ENCODE measurements around the gene ANKLE1. TPM values are rescaled to one million over a fixed set of nuclear protein-coding genes. Genes with fewer than 3 reads are reported as not detected.

The ANKLE1 gene
- total and polyA plus RNA-seq, 2 experiments from 2014 or later = 9.1 to 20.2 TPM

DNA sequence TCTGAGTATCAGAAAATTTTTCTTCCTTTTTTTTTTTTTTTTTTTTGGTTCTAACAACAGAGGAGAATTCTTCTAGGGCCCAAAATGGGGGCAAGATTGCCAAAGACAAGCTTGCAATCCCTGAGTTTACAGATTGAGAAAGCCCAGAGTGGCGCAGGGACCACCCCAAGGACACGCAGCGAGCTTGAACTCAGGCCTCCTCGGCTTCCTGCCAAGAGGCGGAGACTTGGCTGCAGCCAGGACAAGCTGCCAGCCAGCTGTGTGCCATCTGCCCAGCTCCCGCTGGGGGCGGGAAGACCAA, 23.5 kb downstream of the ANKLE1 start:
- peaks cover 5% of the 10 kb centered on the region for H4K20me1 ChIP-seq (replicated peaks; ENCODE audit: insufficient read depth)
- Mint-ChIP-seq H3K4me1 (peaks cover 37% of the 10 kb centered on the region), H3K9me3 (no peaks in the 10 kb centered on the region; the same call in 1 of the 3 replicates), H3K36me3 (ENCODE audit: low read depth) (peaks cover 9% of the 10 kb centered on the region), H3K4me3 (peak overlapping the region; percentile 95), H3K27ac (no peak overlapping the region), H3K27me3 (ENCODE audit: insufficient read depth, low read depth, poor library complexity) (peaks cover 31% of the 10 kb centered on the region)
- no peak for TF ChIP-seq JUNB (IDR thresholded peaks at IDR 0.05; ENCODE audit: unreplicated experiment)
- TF ChIP-seq ZNF331 (CRISPR knock-in tag; IDR thresholded peaks at IDR 0.05; ENCODE audit: low read depth) = no peak
- no peak for TF ChIP-seq REST (IDR thresholded peaks at IDR 0.05; ENCODE audit: unreplicated experiment)
- TF ChIP-seq EZH2phosphoT487 (IDR thresholded peaks at IDR 0.05; ENCODE audit: unreplicated experiment) = no peak
- no peak for TF ChIP-seq EZH2 (IDR thresholded peaks at IDR 0.05; ENCODE audit: low read depth, unreplicated experiment)
- TF ChIP-seq STAT1 (IDR thresholded peaks at IDR 0.05; ENCODE audit: unreplicated experiment) = no peak
- no peak for TF ChIP-seq POLR2AphosphoS5 (IDR thresholded peaks at IDR 0.05; ENCODE audit: low read depth)
- TF ChIP-seq NANOG (IDR thresholded peaks at IDR 0.05; ENCODE audit: borderline replicate concordance) = no peak
- TF ChIP-seq ZNF114 (CRISPR knock-in tag; IDR thresholded peaks at IDR 0.05) = no peak
- peak overlapping the region; percentile 75 for H3K4me2 ChIP-seq
- ATAC-seq (no peak), DNase-seq (ENCODE audit: low spot score) (no peak)
- H2AFZ ChIP-seq = no peak overlapping the region
- peaks cover 38% of the 10 kb centered on the region for H3K4me1 ChIP-seq (ENCODE audit: insufficient read depth)
- H3K4me3 ChIP-seq = peak overlapping the region; percentile 38; the same call in 1 of the 2 replicates
- no peaks in the 10 kb centered on the region for H3K27me3 ChIP-seq (ENCODE audit: insufficient read depth)
- H3F3A ChIP-seq (replicated peaks; ENCODE audit: low read depth) = peaks cover 40% of the 10 kb centered on the region
- no peaks in the 10 kb centered on the region for H3K36me3 ChIP-seq (ENCODE audit: insufficient read depth)
- peaks cover 15% of the 10 kb centered on the region for H3K79me2 ChIP-seq (replicated peaks; ENCODE audit: insufficient read depth)
- H3K9me2 ChIP-seq (ENCODE audit: insufficient read depth) = no peaks in the 10 kb centered on the region
- peak overlapping the region; percentile 84 for H3K27ac ChIP-seq (ENCODE audit: low read depth)

- Histone ChIP-seq H3K27ac (ENCODE audit: low read depth) (peak within 1 kb of the TSS; percentile 92), H4K20me1 (replicated peaks; ENCODE audit: insufficient read depth) (peaks cover 10% of the 10 kb centered on the region), H3K36me3 (ENCODE audit: insufficient read depth) (no peaks in the 10 kb centered on the region), H3K4me2 (peak within 1 kb of the TSS; percentile 79), H3K79me2 (replicated peaks; ENCODE audit: insufficient read depth) (peaks cover 20% of the 10 kb centered on the region), H2AFZ (peak within 1 kb of the TSS; percentile 11; the same call in 1 of the 2 replicates), H3K4me1 (ENCODE audit: insufficient read depth) (peaks cover 44% of the 10 kb centered on the region), H3K9me2 (ENCODE audit: insufficient read depth) (no peaks in the 10 kb centered on the region), H3K4me3 (peak within 1 kb of the TSS; percentile 91), H3K27me3 (ENCODE audit: insufficient read depth) (no peaks in the 10 kb centered on the region), H3F3A (replicated peaks; ENCODE audit: low read depth) (peaks cover 44% of the 10 kb centered on the region)
- peaks cover 31% of the 10 kb centered on the region for H3K27me3 Mint-ChIP-seq (ENCODE audit: insufficient read depth, low read depth, poor library complexity)
- TF ChIP-seq REST (IDR thresholded peaks at IDR 0.05; ENCODE audit: unreplicated experiment) (no peak), STAT1 (IDR thresholded peaks at IDR 0.05; ENCODE audit: unreplicated experiment) (no peak), ETS1 (IDR thresholded peaks at IDR 0.05) (peak; percentile 67; the same call in 1 of the 2 replicates), ZNF114 (CRISPR knock-in tag; IDR thresholded peaks at IDR 0.05) (no peak), POLR2AphosphoS5 (IDR thresholded peaks at IDR 0.05; ENCODE audit: low read depth) (peak; percentile 79), CREB1 (CRISPR knock-in tag; IDR thresholded peaks at IDR 0.05; ENCODE audit: low read depth) (no peak), ZNF331 (CRISPR knock-in tag; IDR thresholded peaks at IDR 0.05; ENCODE audit: low read depth) (no peak), NANOG (IDR thresholded peaks at IDR 0.05; ENCODE audit: borderline replicate concordance) (no peak), EZH2 (IDR thresholded peaks at IDR 0.05; ENCODE audit: low read depth, unreplicated experiment) (no peak), EZH2phosphoT487 (IDR thresholded peaks at IDR 0.05; ENCODE audit: unreplicated experiment) (no peak), JUNB (IDR thresholded peaks at IDR 0.05; ENCODE audit: unreplicated experiment) (no peak)
- TF ChIP-seq, protein P1, sequence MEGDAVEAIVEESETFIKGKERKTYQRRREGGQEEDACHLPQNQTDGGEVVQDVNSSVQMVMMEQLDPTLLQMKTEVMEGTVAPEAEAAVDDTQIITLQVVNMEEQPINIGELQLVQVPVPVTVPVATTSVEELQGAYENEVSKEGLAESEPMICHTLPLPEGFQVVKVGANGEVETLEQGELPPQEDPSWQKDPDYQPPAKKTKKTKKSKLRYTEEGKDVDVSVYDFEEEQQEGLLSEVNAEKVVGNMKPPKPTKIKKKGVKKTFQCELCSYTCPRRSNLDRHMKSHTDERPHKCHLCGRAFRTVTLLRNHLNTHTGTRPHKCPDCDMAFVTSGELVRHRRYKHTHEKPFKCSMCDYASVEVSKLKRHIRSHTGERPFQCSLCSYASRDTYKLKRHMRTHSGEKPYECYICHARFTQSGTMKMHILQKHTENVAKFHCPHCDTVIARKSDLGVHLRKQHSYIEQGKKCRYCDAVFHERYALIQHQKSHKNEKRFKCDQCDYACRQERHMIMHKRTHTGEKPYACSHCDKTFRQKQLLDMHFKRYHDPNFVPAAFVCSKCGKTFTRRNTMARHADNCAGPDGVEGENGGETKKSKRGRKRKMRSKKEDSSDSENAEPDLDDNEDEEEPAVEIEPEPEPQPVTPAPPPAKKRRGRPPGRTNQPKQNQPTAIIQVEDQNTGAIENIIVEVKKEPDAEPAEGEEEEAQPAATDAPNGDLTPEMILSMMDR (conservative IDR thresholded peaks at IDR 0.05; ENCODE audit: low read depth in 2 of 2) = peak; percentile 65 to 74
- peaks cover 10% of the 10 kb centered on the region for H3K36me3 Mint-ChIP-seq (ENCODE audit: low read depth)
- DNase-seq (ENCODE audit: low spot score) (peak; percentile 99), ATAC-seq (peak; percentile 43)
- peaks cover 41% of the 10 kb centered on the region for H3K4me1 Mint-ChIP-seq
- H3K9me3 Mint-ChIP-seq = no peaks in the 10 kb centered on the region; the same call in 1 of the 3 replicates
- H3K4me3 Mint-ChIP-seq = peak within 1 kb of the TSS; percentile 95
- H3K27ac Mint-ChIP-seq = peak within 1 kb of the TSS; percentile 97
Observed at GRCh38 chr19:17305517-17306284, 24.0 kb downstream of the ANKLE1 start, which contains the start of gene MRPL34. Gene MRPL34 (plus strand): TSS chr19:17305872. CDS start chr19:17305893, 21 bp downstream.

All from GM23338 (cell line).